Skeletal muscle tissue (tissue), 4 donors: ENCODE results near the gene C17orf113. TPM values are rescaled to one million over a fixed set of nuclear protein-coding genes. Genes with fewer than 3 reads are reported as not detected.

ENCODE experiments used
- H3K27ac ChIP-seq: one replicate; pipeline ENCODE4 v1.7.0; 2013; ENCODE audit warnings: mild to moderate bottlenecking, low read depth, low read length, inconsistent platforms
- H3K27me3 ChIP-seq, 3 donors: one replicate each; pipeline ENCODE4 v1.7.0; 2013; ENCODE audit warnings: low read length in 3 of 3; ENCODE audit not compliant: control insufficient read depth in 3 of 3, insufficient read depth in 3 of 3
- H3K36me3 ChIP-seq, 3 donors: one replicate each; pipeline ENCODE4 v1.7.0; 2013; ENCODE audit warnings: low read length in 3 of 3; ENCODE audit not compliant: control insufficient read depth in 3 of 3, insufficient read depth in 3 of 3
- H3K4me1 ChIP-seq, 3 donors: one replicate each; pipeline ENCODE4 v1.7.0; 2013; ENCODE audit warnings: low read length in 3 of 3, mild to moderate bottlenecking in 3 of 3; ENCODE audit not compliant: control insufficient read depth in 3 of 3, insufficient read depth in 3 of 3
- H3K4me3 ChIP-seq, 3 donors: one replicate each; pipeline ENCODE4 v1.7.0; 2013; ENCODE audit warnings: low read length in 3 of 3
- H3K9ac ChIP-seq, 3 donors: one replicate each; pipeline ENCODE4 v1.7.0; 2013; ENCODE audit warnings: low read length in 3 of 3, mild to moderate bottlenecking in 3 of 3, moderate library complexity in 2 of 3, low read depth in 1 of 3
- H3K9me3 ChIP-seq, 3 donors: one replicate each; pipeline ENCODE4 v1.7.0; 2013; ENCODE audit warnings: low read length in 3 of 3; ENCODE audit not compliant: control insufficient read depth in 3 of 3
- total RNA-seq: library from RNA; depleted of rRNA; stranded (reverse); fragments of >200 nt; gene quantifications from one replicate; pipeline ENCODE4 v1.2.3, GENCODE V29; 2014
- donor health status: Osteomylitis.

Gene C17orf113
- total RNA-seq, 1 donor from 2014 or later, result 1.6 TPM

GRCh38 chr17:42058063-42058462 lies 7.7 kb upstream of the C17orf113 start:
- Histone ChIP-seq H3K4me1 (peaks cover 0 to 5% (median 5%) of the 10 kb centered on the region in 3 donors), H3K9ac (peak overlapping the region in 1 of 3 donors; percentile 33), H3K9me3 (no peaks in the 10 kb centered on the region), H3K4me3 (no peak overlapping the region), H3K27ac (no peak overlapping the region), H3K36me3 (peaks cover 0 to 2% (median 0%) of the 10 kb centered on the region in 3 donors), H3K27me3 (peaks cover 0 to 20% (median 3%) of the 10 kb centered on the region in 3 donors)

- H3K4me3 ChIP-seq, result no peak overlapping the region
- peaks cover 0 to under 1% (median 0%) of the 10 kb centered on the region in 3 donors for H3K4me1 ChIP-seq
- peaks cover 0 to 2% (median 0%) of the 10 kb centered on the region in 3 donors for H3K36me3 ChIP-seq
- no peak overlapping the region for H3K9ac ChIP-seq
- H3K27me3 ChIP-seq, result peaks cover 0 to 22% (median 3%) of the 10 kb centered on the region in 3 donors
- H3K9me3 ChIP-seq, result no peaks in the 10 kb centered on the region
- H3K27ac ChIP-seq, result no peak overlapping the region
Measured at GRCh38 chr17:42056635-42057034, 6.2 kb upstream of the C17orf113 start.

GRCh38 chr17:42055496-42055895 lies 5.1 kb upstream of the C17orf113 start:
- H3K4me3 ChIP-seq, result no peak overlapping the region
- H3K9me3 ChIP-seq, result no peaks in the 10 kb centered on the region
- H3K36me3 ChIP-seq, result no peaks in the 10 kb centered on the region
- no peak overlapping the region for H3K9ac ChIP-seq
- peaks cover 3 to 8% (median 7%) of the 10 kb centered on the region in 3 donors for H3K4me1 ChIP-seq
- H3K27me3 ChIP-seq, result peaks cover 0 to 22% (median 3%) of the 10 kb centered on the region in 3 donors
- H3K27ac ChIP-seq, result no peak overlapping the region

DNA sequence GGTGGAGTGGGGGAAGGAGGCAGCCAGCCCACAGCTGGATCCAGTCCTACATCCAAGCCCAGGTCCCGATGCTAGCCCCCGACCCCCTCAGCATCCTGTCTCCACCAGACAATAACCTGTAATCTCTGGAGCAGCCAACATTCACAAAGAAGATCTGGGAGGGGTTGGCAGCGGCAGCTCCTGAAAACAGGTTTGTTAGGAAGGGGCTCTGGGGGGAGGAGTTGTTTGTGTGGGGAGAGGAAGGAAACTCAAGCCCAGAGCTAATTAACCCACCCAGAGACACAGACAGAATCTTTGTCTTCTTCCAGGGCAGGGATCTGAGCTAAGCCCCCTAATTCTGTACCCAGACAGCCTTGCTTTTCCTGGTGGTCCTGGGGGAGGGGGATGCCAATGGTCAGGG lies 4.6 kb upstream of the C17orf113 start:
- no peaks in the 10 kb centered on the region for H3K36me3 ChIP-seq
- peaks cover 0 to 22% (median 3%) of the 10 kb centered on the region in 3 donors for H3K27me3 ChIP-seq
- no peak overlapping the region for H3K27ac ChIP-seq
- no peak overlapping the region for H3K9ac ChIP-seq
- H3K4me3 ChIP-seq, result no peak overlapping the region
- H3K9me3 ChIP-seq, result no peaks in the 10 kb centered on the region
- peaks cover 4 to 8% (median 7%) of the 10 kb centered on the region in 3 donors for H3K4me1 ChIP-seq

GRCh38 chr17:42053731-42054500 lies 3.5 kb upstream of the C17orf113 start:
- no peak overlapping the region for H3K27ac ChIP-seq

GRCh38 chr17:42052346-42052877 lies 2.0 kb upstream of the C17orf113 start:
- H3K27me3 ChIP-seq, result peaks cover 0 to 22% (median 3%) of the 10 kb centered on the region in 3 donors
- no peak overlapping the region for H3K4me3 ChIP-seq
- H3K9me3 ChIP-seq, result no peaks in the 10 kb centered on the region
- peaks cover 11 to 14% (median 13%) of the 10 kb centered on the region in 3 donors for H3K4me1 ChIP-seq
- no peak overlapping the region for H3K27ac ChIP-seq
- no peak overlapping the region for H3K9ac ChIP-seq
- no peaks in the 10 kb centered on the region for H3K36me3 ChIP-seq

More at GRCh38 chr17:42053731-42054500, 3.5 kb upstream of the C17orf113 start:
- no peak overlapping the region for H3K9ac ChIP-seq
- no peaks in the 10 kb centered on the region for H3K36me3 ChIP-seq
- peaks cover 0 to 22% (median 3%) of the 10 kb centered on the region in 3 donors for H3K27me3 ChIP-seq
- no peak overlapping the region for H3K4me3 ChIP-seq
- peaks cover 11 to 14% (median 13%) of the 10 kb centered on the region in 3 donors for H3K4me1 ChIP-seq
- H3K9me3 ChIP-seq, result no peaks in the 10 kb centered on the region

DNA sequence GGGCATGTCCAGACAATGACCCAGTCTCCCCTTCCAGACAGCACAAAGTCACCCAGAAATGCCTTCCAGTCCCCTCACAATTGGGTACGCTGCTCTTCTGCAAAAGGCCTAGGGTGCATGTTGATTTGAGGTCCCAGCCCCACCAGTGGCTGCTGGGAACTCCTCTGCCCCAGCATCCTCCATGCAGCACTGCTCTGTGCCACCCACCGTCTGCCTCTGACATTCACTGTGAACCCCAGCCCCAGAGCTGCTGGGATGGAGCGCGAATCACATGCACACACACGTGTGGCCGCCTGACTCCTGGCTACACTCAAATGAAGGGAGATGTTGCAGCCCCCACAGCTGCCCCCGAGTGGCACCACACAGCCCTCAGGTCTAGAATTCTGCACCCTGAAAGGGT lies 1.2 kb upstream of the C17orf113 start:
- Histone ChIP-seq H3K27me3 (peaks cover 0 to 22% (median 3%) of the 10 kb centered on the region in 3 donors), H3K27ac (no peak overlapping the region), H3K36me3 (no peaks in the 10 kb centered on the region), H3K9me3 (no peaks in the 10 kb centered on the region), H3K9ac (no peak overlapping the region), H3K4me3 (no peak overlapping the region), H3K4me1 (peaks cover 11 to 14% (median 13%) of the 10 kb centered on the region in 3 donors)

DNA sequence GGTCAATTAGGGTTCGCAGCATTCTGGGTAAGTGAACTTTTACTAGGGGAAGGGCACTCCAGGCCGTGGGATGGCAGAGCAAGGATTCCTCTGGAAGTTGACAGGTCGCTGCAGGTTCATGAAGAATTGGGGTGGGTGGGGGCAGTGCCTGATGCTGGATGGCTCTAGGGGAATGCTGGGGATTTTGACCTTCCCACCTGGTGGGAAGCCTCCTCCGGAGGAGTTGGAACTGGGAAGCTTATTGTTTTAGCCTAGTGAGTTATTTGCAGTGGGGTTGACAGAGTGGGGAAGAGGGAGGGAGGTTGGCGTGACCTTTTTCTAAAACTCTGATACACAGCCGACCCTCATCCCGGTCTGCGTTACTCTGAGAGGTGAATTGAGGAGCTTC lies 606 bp upstream of the C17orf113 start:
- Histone ChIP-seq H3K27ac (no peak overlapping the region), H3K9ac (peak overlapping the region; percentile 53 to 84 (median 68)), H3K4me1 (peaks cover 11 to 14% (median 13%) of the 10 kb centered on the region in 3 donors), H3K9me3 (no peaks in the 10 kb centered on the region), H3K4me3 (peak overlapping the region; percentile 68 to 76 (median 68)), H3K36me3 (no peaks in the 10 kb centered on the region), H3K27me3 (peaks cover 0 to 19% (median 3%) of the 10 kb centered on the region in 3 donors)

- peaks cover 0 to 14% (median 3%) of the 10 kb centered on the region in 3 donors for H3K27me3 ChIP-seq
- no peaks in the 10 kb centered on the region for H3K36me3 ChIP-seq
- peak overlapping the region; percentile 25 to 84 (median 81) for H3K9ac ChIP-seq
- no peak overlapping the region for H3K27ac ChIP-seq
- H3K4me3 ChIP-seq, result peak overlapping the region; percentile 60 to 76 (median 71)
- peaks cover 11 to 14% (median 13%) of the 10 kb centered on the region in 3 donors for H3K4me1 ChIP-seq
- no peaks in the 10 kb centered on the region for H3K9me3 ChIP-seq
Measured at GRCh38 chr17:42049834-42050392, 488 bp downstream of the C17orf113 start.

- no peak overlapping the region for H3K4me3 ChIP-seq
- no peaks in the 10 kb centered on the region for H3K9me3 ChIP-seq
- H3K36me3 ChIP-seq, result peaks cover 0 to 2% (median 0%) of the 10 kb centered on the region in 3 donors
- H3K27me3 ChIP-seq, result no peaks in the 10 kb centered on the region
- H3K9ac ChIP-seq, result no peak overlapping the region
- no peak overlapping the region for H3K27ac ChIP-seq
- peaks cover 11 to 17% (median 13%) of the 10 kb centered on the region in 3 donors for H3K4me1 ChIP-seq
Measured at GRCh38 chr17:42047343-42047742, 3.1 kb downstream of the C17orf113 start.
